Mucosa of gallbladder (tissue), 1 donor: ENCODE results near the gene TWNK. TPM values are rescaled to one million over a fixed set of nuclear protein-coding genes. Genes with fewer than 3 reads are reported as not detected.

Experiments
- DNase-seq: peaks from one replicate; pipeline ENCODE4 v3.0.0-alpha.2; 2020; ENCODE audit warnings: low spot score
- total RNA-seq: library from RNA; stranded (reverse); gene quantifications from one replicate; pipeline ENCODE4 v1.2.1, GENCODE V29; 2021
- donor health status: DM: no; HTN: no; CAD: no.

The TWNK gene
- total RNA-seq, result 5.7 TPM

GRCh38 chr10:100986952-100987684, at the start of gene TWNK, which contains the start of gene MRPL43:
TSS of gene TWNK (plus strand) at chr10:100987543. CDS start at chr10:100988211, 668 bp downstream.
TSS of gene MRPL43 (minus strand) at chr10:100987497. CDS start at chr10:100987443, 54 bp downstream.
- DNase-seq, result peak; percentile 82

- DNase-seq, result no peak
Measured at GRCh38 chr10:100939763-100940344, 47.5 kb upstream of the TWNK start.

GRCh38 chr10:100942229-100942628, 45.1 kb upstream of the TWNK start:
- no peak for DNase-seq

- DNase-seq, result no peak
Measured at GRCh38 chr10:100943508-100943907, 43.8 kb upstream of the TWNK start.

- DNase-seq, result no peak
Measured at GRCh38 chr10:100945754-100946153, 41.6 kb upstream of the TWNK start.

GRCh38 chr10:100948916-100949315, 38.4 kb upstream of the TWNK start:
- DNase-seq, result no peak

- DNase-seq, result no peak
Measured at GRCh38 chr10:100960251-100960650, 27.1 kb upstream of the TWNK start.

- no peak for DNase-seq
Measured at GRCh38 chr10:100962351-100963080, 24.8 kb upstream of the TWNK start.

- no peak for DNase-seq
Measured at GRCh38 chr10:100963826-100964225, 23.5 kb upstream of the TWNK start.

GRCh38 chr10:100965820-100966219, 21.5 kb upstream of the TWNK start:
- no peak for DNase-seq

- DNase-seq, result no peak
Measured at GRCh38 chr10:100966887-100967286, 20.5 kb upstream of the TWNK start.

GRCh38 chr10:100967332-100967731, 20.0 kb upstream of the TWNK start:
- DNase-seq, result no peak

GRCh38 chr10:100968062-100968736, 19.1 kb upstream of the TWNK start:
- no peak for DNase-seq

GRCh38 chr10:100968863-100969186, 18.5 kb upstream of the TWNK start:
- no peak for DNase-seq

- DNase-seq, result peak; percentile 34
Measured at GRCh38 chr10:100969187-100970075, 17.9 kb upstream of the TWNK start, which contains the start of gene SEMA4G. TSS of gene SEMA4G (plus strand) at chr10:100969504. CDS start at chr10:100972913, 3,409 bp downstream.

- peak; percentile 46 for DNase-seq
Measured at GRCh38 chr10:100970076-100970913, 17.0 kb upstream of the TWNK start.

- DNase-seq, result peak; percentile 63
Measured at GRCh38 chr10:100970914-100971811, 16.2 kb upstream of the TWNK start.

GRCh38 chr10:100972115-100972903, 15.0 kb upstream of the TWNK start:
- no peak for DNase-seq
